Astrocyte (in vitro differentiated cells and primary cell): Measurements from ENCODE around the gene SH2D2A. TPM values are rescaled to one million over a fixed set of nuclear protein-coding genes. Genes with fewer than 3 reads are reported as not detected.

ENCODE experiments used
- DNase-seq: peaks from one replicate; pipeline ENCODE4 v3.0.0-alpha.2; 2010; ENCODE audit warnings: low read depth
- FAIRE-seq: peaks from 2 replicates; lab custom pipeline; 2011; peaks lifted over from hg19 to GRCh38; lab: Jason Lieb, UNC
- H2AFZ ChIP-seq: 2 replicates; pipeline ENCODE4 v1.6.0; 2012; ENCODE audit warnings: low read depth, low read length, inconsistent platforms
- H3K27ac ChIP-seq: 2 replicates; pipeline ENCODE4 v1.5.1; 2011; ENCODE audit warnings: low read depth, low read length, inconsistent platforms
- H3K27me3 ChIP-seq: 2 replicates; pipeline ENCODE4 v1.6.0; 2011; ENCODE audit warnings: low read length, inconsistent platforms; ENCODE audit not compliant: insufficient read depth
- H3K36me3 ChIP-seq: 2 replicates; pipeline ENCODE4 v1.5.1; 2011; ENCODE audit warnings: low read length, inconsistent platforms; ENCODE audit not compliant: insufficient read depth
- H3K4me1 ChIP-seq: 2 replicates; pipeline ENCODE4 v1.5.1; 2011; ENCODE audit warnings: low read length, inconsistent platforms; ENCODE audit not compliant: insufficient read depth
- H3K4me2 ChIP-seq: 2 replicates; pipeline ENCODE4 v1.6.0; 2012; ENCODE audit warnings: low read length, inconsistent platforms
- H3K4me3 ChIP-seq: 2 replicates; pipeline ENCODE4 v1.5.1; 2011; ENCODE audit warnings: low read depth, mild to moderate bottlenecking, low read length, inconsistent platforms; ENCODE audit not compliant: insufficient read depth
- H3K79me2 ChIP-seq: 2 replicates; pipeline ENCODE4 v1.6.0; 2012; ENCODE audit warnings: mild to moderate bottlenecking, low read length, inconsistent platforms; ENCODE audit not compliant: insufficient read depth
- H3K9ac ChIP-seq: 2 replicates; pipeline ENCODE4 v1.6.0; 2012; ENCODE audit warnings: mild to moderate bottlenecking, low read length, inconsistent platforms
- H3K9me3 ChIP-seq: 2 replicates; pipeline ENCODE4 v1.5.1; 2012; ENCODE audit warnings: low read depth, mild to moderate bottlenecking, low read length, inconsistent platforms; ENCODE audit not compliant: insufficient read depth
- H4K20me1 ChIP-seq: 2 replicates; pipeline ENCODE4 v1.6.0; 2012; ENCODE audit warnings: low read length, inconsistent platforms; ENCODE audit not compliant: insufficient read depth
- H3K27ac Mint-ChIP-seq: one replicate; pipeline ENCODE4 v1.8.0; 2021; ENCODE audit warnings: mild to moderate bottlenecking, mixed read lengths; ENCODE audit not compliant: unreplicated experiment
- H3K27me3 Mint-ChIP-seq: one replicate; pipeline ENCODE4 v1.8.0; 2021; ENCODE audit warnings: low read depth, mixed read lengths; ENCODE audit not compliant: unreplicated experiment
- H3K36me3 Mint-ChIP-seq: one replicate; pipeline ENCODE4 v1.8.0; 2021; ENCODE audit warnings: low read depth, mixed read lengths; ENCODE audit not compliant: unreplicated experiment
- H3K4me1 Mint-ChIP-seq: one replicate; pipeline ENCODE4 v1.8.0; 2021; ENCODE audit warnings: low read depth, mixed read lengths; ENCODE audit not compliant: unreplicated experiment
- H3K4me3 Mint-ChIP-seq: one replicate; pipeline ENCODE4 v1.8.0; 2021; ENCODE audit warnings: mild to moderate bottlenecking, moderate library complexity, mixed read lengths; ENCODE audit not compliant: unreplicated experiment
- H3K9me3 Mint-ChIP-seq: one replicate; pipeline ENCODE4 v1.8.0; 2021; ENCODE audit warnings: mild to moderate bottlenecking, mixed read lengths; ENCODE audit not compliant: unreplicated experiment
- CTCF ChIP-seq: IDR thresholded peaks from 2 replicates; pipeline ENCODE4 v1.5.1; 2011; ENCODE audit warnings: low read depth, mild to moderate bottlenecking, inconsistent platforms, low read length, moderate library complexity; ENCODE audit not compliant: insufficient read depth
- EZH2 ChIP-seq: IDR thresholded peaks from 2 replicates; pipeline ENCODE4 v1.6.1; 2012; ENCODE audit warnings: mild to moderate bottlenecking, low read length, inconsistent platforms; ENCODE audit not compliant: insufficient read depth
- total RNA-seq: library from RNA; stranded (reverse); gene quantifications from 2 replicates; pipeline ENCODE4 v1.2.1, GENCODE V29; 2021

Gene SH2D2A
- total RNA-seq, 1 donor from 2014 or later = 1.1 TPM

- H3K4me3 ChIP-seq = no peak overlapping the region
- no peak overlapping the region for H3K27ac Mint-ChIP-seq
- TF ChIP-seq EZH2 = peak; percentile 50
- TF ChIP-seq CTCF = no peak
- no peak overlapping the region for H3K9ac ChIP-seq
- H3K4me1 ChIP-seq = no peaks in the 10 kb centered on the region
- peaks cover 20% of the 10 kb centered on the region for H3K9me3 Mint-ChIP-seq
- no peaks in the 10 kb centered on the region for H3K36me3 ChIP-seq
- DNase-seq = no peak
- FAIRE-seq = no peak
- no peaks in the 10 kb centered on the region for H4K20me1 ChIP-seq
- H3K27ac ChIP-seq = no peak overlapping the region
- no peaks in the 10 kb centered on the region for H3K9me3 ChIP-seq
- peaks cover 70% of the 10 kb centered on the region for H3K27me3 ChIP-seq
- H3K4me1 Mint-ChIP-seq = peaks cover 4% of the 10 kb centered on the region
- H3K4me2 ChIP-seq = peak overlapping the region; percentile 41
- no peak overlapping the region for H2AFZ ChIP-seq
- H3K4me3 Mint-ChIP-seq = no peak overlapping the region
- H3K36me3 Mint-ChIP-seq = peaks cover 4% of the 10 kb centered on the region
- H3K27me3 Mint-ChIP-seq = peaks cover 94% of the 10 kb centered on the region
- no peaks in the 10 kb centered on the region for H3K79me2 ChIP-seq
Observed at GRCh38 chr1:156844638-156845037, 28.0 kb upstream of the SH2D2A start.

DNA sequence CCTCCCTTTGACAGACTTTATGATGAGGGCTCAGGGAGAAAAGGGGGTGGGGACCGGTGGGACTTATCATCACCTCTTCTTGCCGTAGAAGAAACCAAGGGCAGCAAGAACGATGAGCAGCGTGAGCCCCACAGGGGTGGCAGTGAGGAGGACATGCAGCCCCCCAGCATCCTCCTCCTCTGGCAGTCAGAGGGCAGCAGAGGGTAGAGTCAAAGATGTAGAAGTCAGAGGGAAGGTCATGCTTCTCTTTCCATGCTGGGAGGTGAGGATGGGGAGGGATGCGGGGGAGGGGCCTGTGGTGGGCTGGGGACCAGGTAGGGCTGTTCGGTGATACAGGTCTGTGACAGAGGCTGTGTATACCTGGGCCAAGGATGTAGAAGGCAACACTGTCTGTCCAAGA, 27.5 kb upstream of the SH2D2A start:
- peaks cover 93% of the 10 kb centered on the region for H3K27me3 Mint-ChIP-seq

More for the DNA sequence above, 27.5 kb upstream of the SH2D2A start:
- Histone ChIP-seq H3K79me2 (no peaks in the 10 kb centered on the region), H4K20me1 (no peaks in the 10 kb centered on the region), H3K36me3 (no peaks in the 10 kb centered on the region), H2AFZ (no peak overlapping the region), H3K27me3 (peaks cover 67% of the 10 kb centered on the region), H3K4me2 (no peak overlapping the region), H3K9ac (no peak overlapping the region), H3K27ac (no peak overlapping the region), H3K4me3 (no peak overlapping the region), H3K4me1 (no peaks in the 10 kb centered on the region), H3K9me3 (no peaks in the 10 kb centered on the region)
- FAIRE-seq = no peak
- no peak for TF ChIP-seq EZH2
- no peak for TF ChIP-seq CTCF
- no peak for DNase-seq
- Mint-ChIP-seq H3K36me3 (peaks cover 4% of the 10 kb centered on the region), H3K9me3 (peaks cover 20% of the 10 kb centered on the region), H3K4me3 (no peak overlapping the region), H3K4me1 (peaks cover 4% of the 10 kb centered on the region), H3K27ac (no peak overlapping the region)
